Natural killer cell (primary cell): ENCODE measurements around the gene ZEB1. TPM values are rescaled to one million over a fixed set of nuclear protein-coding genes. Genes with fewer than 3 reads are reported as not detected.

ENCODE experiments used
- ATAC-seq, 3 donors: fragments of 150-1000 bp in 2 of 3; fragments of 200-7000 bp in 1 of 3; cut with Tn5 transposase; 1 replicate in 1 of 3; 2 replicates in 2 of 3; pipeline ENCODE4 v1.10.0; 2021; ENCODE audit warnings: mild to moderate bottlenecking in 2 of 3, moderate library complexity in 2 of 3
- DNase-seq, 2 donors: peaks; one replicate each; pipeline versions ENCODE4 v3.0.0 to v3.0.0-alpha.2; 2013 to 2021; ENCODE audit warnings: mixed read lengths in 1 of 2
- H3K27ac ChIP-seq: one replicate; pipeline ENCODE4 v1.5.1; 2013; ENCODE audit warnings: mild to moderate bottlenecking, low read length
- H3K27me3 ChIP-seq: one replicate; pipeline ENCODE4 v1.6.1; 2013; ENCODE audit warnings: low read length; ENCODE audit not compliant: control insufficient read depth, insufficient read depth
- H3K36me3 ChIP-seq: one replicate; pipeline ENCODE4 v1.6.1; 2013; ENCODE audit warnings: low read length; ENCODE audit not compliant: control insufficient read depth, insufficient read depth
- H3K4me1 ChIP-seq: one replicate; pipeline ENCODE4 v1.6.1; 2013; ENCODE audit warnings: low read length; ENCODE audit not compliant: control insufficient read depth, insufficient read depth
- H3K4me3 ChIP-seq: one replicate; pipeline ENCODE4 v1.5.1; 2013; ENCODE audit warnings: low read length
- H3K9me3 ChIP-seq: one replicate; pipeline ENCODE4 v1.6.1; 2013; ENCODE audit warnings: low read length; ENCODE audit not compliant: control insufficient read depth, insufficient read depth
- H3K27ac Mint-ChIP-seq, 2 donors: one replicate each; pipeline ENCODE4 v1.8.0; 2022; ENCODE audit warnings: mild to moderate bottlenecking in 2 of 2, mixed read lengths in 2 of 2, moderate library complexity in 1 of 2
- H3K27me3 Mint-ChIP-seq, 2 donors: one replicate each; pipeline ENCODE4 v1.8.0; 2022; ENCODE audit warnings: low read depth in 2 of 2, mixed read lengths in 2 of 2
- H3K36me3 Mint-ChIP-seq: one replicate; pipeline ENCODE4 v1.8.0; 2022; ENCODE audit warnings: mixed read lengths
- H3K4me1 Mint-ChIP-seq, 2 donors: one replicate each; pipeline ENCODE4 v1.8.0; 2022; ENCODE audit warnings: mixed read lengths in 2 of 2
- H3K4me3 Mint-ChIP-seq: one replicate; pipeline ENCODE4 v1.8.0; 2022; ENCODE audit warnings: mild to moderate bottlenecking, moderate library complexity, mixed read lengths
- H3K9me3 Mint-ChIP-seq, 2 donors: one replicate each; pipeline ENCODE4 v1.8.0; 2022; ENCODE audit warnings: mixed read lengths in 2 of 2
- CTCF ChIP-seq: fragments of 200-600 bp; IDR thresholded peaks from one replicate; pipeline ENCODE4 v1.8.0; 2022; ENCODE audit warnings: antibody characterized with exemption
- WGBS: methylation state at CpG from one replicate; pipeline ENCODE4 v1.1.7; 2013; ENCODE audit warnings: missing lambda C conversion rate; ENCODE audit not compliant: insufficient coverage; 5-methylcytosine and 5-hydroxymethylcytosine counted together
- intact Hi-C: fragments of 100-400 bp; cut with micrococcal nuclease; formaldehyde crosslinking; loops from one replicate; pipeline ENCODE4 v1.14.2; 2022
- total RNA-seq, 4 donors: library from RNA; stranded (reverse); fragments of 120-200 nt in 1 of 4; gene quantifications; one replicate each; pipeline versions ENCODE4 v1.2.3 to v1.2.4, GENCODE V29; 2013 to 2022

The ZEB1 gene
- total RNA-seq, 3 donors from 2014 or later (not counting 1 experiment from before 2014, with no cell fraction given): 29.3 to 30.6 (median 29.7) TPM

GRCh38 chr10:31291123-31291522 is 27.9 kb upstream of the ZEB1 start:
- intact Hi-C loops: no loop called here
- no peak overlapping the region for H3K27ac Mint-ChIP-seq
- Histone ChIP-seq H3K27me3 (no peaks in the 10 kb centered on the region), H3K27ac (no peak overlapping the region), H3K4me3 (no peak overlapping the region), H3K36me3 (no peaks in the 10 kb centered on the region), H3K9me3 (no peaks in the 10 kb centered on the region), H3K4me1 (no peaks in the 10 kb centered on the region)
- no peaks in the 10 kb centered on the region for H3K4me1 Mint-ChIP-seq
- H3K27me3 Mint-ChIP-seq: peaks cover 4 to 18% of the 10 kb centered on the region in 2 donors
- H3K4me3 Mint-ChIP-seq: no peak overlapping the region
- H3K36me3 Mint-ChIP-seq: no peaks in the 10 kb centered on the region
- 91% methylated on average over 1 of the region's 1 CpG for WGBS
- no peak for ATAC-seq
- H3K9me3 Mint-ChIP-seq: no peaks in the 10 kb centered on the region
- no peak for DNase-seq
- no peak for TF ChIP-seq CTCF

GRCh38 chr10:31294558-31294957 is 24.5 kb upstream of the ZEB1 start:
- no peak overlapping the region for H3K27ac ChIP-seq
- H3K27ac Mint-ChIP-seq: no peak overlapping the region
- no peaks in the 10 kb centered on the region for H3K9me3 ChIP-seq
- no peak overlapping the region for H3K4me3 ChIP-seq
- no peaks in the 10 kb centered on the region for H3K36me3 ChIP-seq
- WGBS: 100% methylated on average over 1 of the region's 3 CpGs
- no peak for TF ChIP-seq CTCF
- H3K4me1 ChIP-seq: no peaks in the 10 kb centered on the region
- no peak for ATAC-seq
- H3K27me3 ChIP-seq: no peaks in the 10 kb centered on the region
- no peak overlapping the region for H3K4me3 Mint-ChIP-seq
- no peaks in the 10 kb centered on the region for H3K4me1 Mint-ChIP-seq
- intact Hi-C loops: no loop called here
- H3K9me3 Mint-ChIP-seq: no peaks in the 10 kb centered on the region
- no peaks in the 10 kb centered on the region for H3K36me3 Mint-ChIP-seq
- no peak for DNase-seq
- peaks cover 10 to 32% of the 10 kb centered on the region in 2 donors for H3K27me3 Mint-ChIP-seq

- DNase-seq: no peak
- H3K9me3 Mint-ChIP-seq: no peaks in the 10 kb centered on the region
- no peak for TF ChIP-seq CTCF
- no peaks in the 10 kb centered on the region for H3K4me1 Mint-ChIP-seq
- Histone ChIP-seq H3K4me1 (no peaks in the 10 kb centered on the region), H3K9me3 (no peaks in the 10 kb centered on the region), H3K27me3 (no peaks in the 10 kb centered on the region), H3K4me3 (no peak overlapping the region), H3K27ac (no peak overlapping the region), H3K36me3 (no peaks in the 10 kb centered on the region)
- H3K27me3 Mint-ChIP-seq: peaks cover 15 to 34% of the 10 kb centered on the region in 2 donors
- WGBS: 92% methylated on average over 1 of the region's 1 CpG
- no peak overlapping the region for H3K4me3 Mint-ChIP-seq
- intact Hi-C loops: no loop called here
- H3K36me3 Mint-ChIP-seq: no peaks in the 10 kb centered on the region
- H3K27ac Mint-ChIP-seq: no peak overlapping the region
- ATAC-seq: no peak
Measured at GRCh38 chr10:31296754-31297153, 22.3 kb upstream of the ZEB1 start.

GRCh38 chr10:31299119-31299518 is 19.9 kb upstream of the ZEB1 start:
- Mint-ChIP-seq H3K27me3 (peaks cover 21 to 55% of the 10 kb centered on the region in 2 donors), H3K4me3 (no peak overlapping the region), H3K9me3 (no peaks in the 10 kb centered on the region), H3K36me3 (no peaks in the 10 kb centered on the region), H3K4me1 (no peaks in the 10 kb centered on the region), H3K27ac (no peak overlapping the region)
- no peaks in the 10 kb centered on the region for H3K9me3 ChIP-seq
- no peak for ATAC-seq
- H3K4me3 ChIP-seq: no peak overlapping the region
- no peaks in the 10 kb centered on the region for H3K4me1 ChIP-seq
- H3K27me3 ChIP-seq: no peaks in the 10 kb centered on the region
- H3K36me3 ChIP-seq: no peaks in the 10 kb centered on the region
- no peak for TF ChIP-seq CTCF
- H3K27ac ChIP-seq: no peak overlapping the region
- intact Hi-C loops: no loop called here
- no CpG with 5 or more reads among the region's 1 CpG for WGBS
- DNase-seq: peak in 1 of 2 donors; percentile 27
